Epithelial cell of prostate (primary cell): ENCODE data around the gene AGRP.
A peak's percentile ranks its signal among the peaks of the same experiment; 100 is the strongest.
"Not testable (repeated sequence)": the region's sequence is repeated elsewhere in the genome, so short reads cannot be mapped to it uniquely, and the experiment has no call there.

Experiments
- DNase-seq: peaks from one replicate; pipeline ENCODE4 v3.0.0-alpha.2; 2011; ENCODE audit warnings: low read depth, low spot score
- H3K27ac ChIP-seq: fragments of 450-650 bp; 2 replicates; pipeline ENCODE4 v1.5.1; 2017; ENCODE audit warnings: mild to moderate bottlenecking

Gene AGRP

DNA sequence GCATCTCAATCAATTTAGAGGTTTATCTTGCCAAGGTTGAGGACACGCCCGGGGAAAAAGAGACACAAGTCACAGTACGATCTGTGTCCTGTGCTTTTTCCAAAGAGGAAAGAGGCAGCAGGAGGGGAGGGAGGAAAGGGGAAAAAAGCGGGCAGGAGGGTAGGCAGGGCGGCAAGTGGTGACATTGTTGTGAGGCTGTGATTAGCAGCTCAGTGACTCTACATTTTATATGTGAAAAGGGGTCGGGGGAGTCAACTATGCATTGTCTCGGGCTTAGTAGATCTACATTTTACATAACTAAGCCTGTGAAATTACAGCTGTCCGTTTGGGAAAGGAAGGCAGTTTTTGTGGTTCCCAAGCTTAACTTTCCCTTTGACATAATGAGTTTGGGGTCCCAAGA lies 23.1 kb upstream of the AGRP start:
- no peak overlapping the region for H3K27ac ChIP-seq
- no peak for DNase-seq

DNA sequence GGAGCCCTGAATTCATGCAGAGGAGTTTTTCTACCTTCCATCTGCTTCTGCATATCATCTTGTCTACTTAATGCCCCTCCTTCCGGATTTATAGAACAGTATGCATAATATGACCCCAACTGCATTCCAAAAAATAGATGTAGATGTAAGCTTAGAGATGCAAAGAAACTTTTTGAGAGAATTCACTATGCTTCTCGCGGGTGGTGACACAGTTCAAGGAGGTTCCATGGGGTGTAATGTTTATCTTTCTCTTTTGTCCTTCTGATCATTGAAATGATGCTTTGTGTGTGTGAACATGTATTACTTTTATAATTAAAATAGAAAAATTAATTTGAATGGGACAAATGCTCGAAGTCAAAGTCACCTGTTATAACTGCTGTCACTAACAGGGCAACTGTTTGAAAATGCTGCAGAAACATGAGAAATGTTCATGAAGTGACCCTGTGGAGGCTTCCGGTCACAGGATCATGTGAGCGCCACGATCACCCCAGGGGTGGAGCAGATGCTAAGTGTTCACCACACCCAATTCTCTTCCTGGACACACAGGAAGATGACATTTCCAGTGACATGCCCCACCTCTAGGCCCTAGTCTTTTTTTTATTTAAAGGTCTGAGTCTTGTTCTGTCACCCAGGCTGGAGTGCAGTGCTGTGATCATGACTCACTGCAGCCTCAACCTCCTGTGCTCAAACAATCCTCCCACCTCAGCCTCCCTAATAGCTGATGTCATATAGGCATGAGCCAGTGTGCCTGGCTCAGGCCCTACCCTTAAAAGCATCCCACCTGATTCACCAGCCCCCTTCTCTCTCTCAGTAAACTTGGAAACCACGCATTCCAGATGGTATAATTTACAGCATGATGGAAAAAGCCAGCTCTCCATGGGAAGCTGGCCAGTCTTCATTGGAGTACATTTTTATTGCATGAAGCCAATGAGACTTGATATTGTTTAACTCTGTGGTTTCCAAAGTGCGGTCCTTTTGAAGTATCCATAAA lies 21.0 kb upstream of the AGRP start:
- no peak for DNase-seq
- H3K27ac ChIP-seq: peak overlapping the region; percentile 60

DNA sequence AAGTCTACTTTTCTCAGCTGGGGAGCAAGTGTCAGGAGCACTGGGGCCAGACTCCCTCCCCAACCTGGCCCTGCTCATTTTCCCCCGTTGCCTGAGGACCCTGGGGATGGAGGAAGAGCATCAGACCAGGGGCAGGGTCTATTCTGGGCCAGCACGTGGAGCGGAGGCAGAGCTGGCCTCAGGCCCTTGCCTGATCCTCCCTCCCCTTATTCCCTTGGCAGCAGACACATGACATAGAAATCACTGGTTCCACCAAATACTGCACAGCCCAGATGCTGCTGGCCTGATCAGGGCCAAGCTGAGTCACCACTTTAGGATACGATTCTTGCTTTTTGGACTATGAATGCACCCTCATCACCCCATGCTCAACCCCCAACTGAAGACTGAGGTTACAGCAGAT lies 15.8 kb upstream of the AGRP start:
- H3K27ac ChIP-seq: no peak overlapping the region
- no peak for DNase-seq

DNA sequence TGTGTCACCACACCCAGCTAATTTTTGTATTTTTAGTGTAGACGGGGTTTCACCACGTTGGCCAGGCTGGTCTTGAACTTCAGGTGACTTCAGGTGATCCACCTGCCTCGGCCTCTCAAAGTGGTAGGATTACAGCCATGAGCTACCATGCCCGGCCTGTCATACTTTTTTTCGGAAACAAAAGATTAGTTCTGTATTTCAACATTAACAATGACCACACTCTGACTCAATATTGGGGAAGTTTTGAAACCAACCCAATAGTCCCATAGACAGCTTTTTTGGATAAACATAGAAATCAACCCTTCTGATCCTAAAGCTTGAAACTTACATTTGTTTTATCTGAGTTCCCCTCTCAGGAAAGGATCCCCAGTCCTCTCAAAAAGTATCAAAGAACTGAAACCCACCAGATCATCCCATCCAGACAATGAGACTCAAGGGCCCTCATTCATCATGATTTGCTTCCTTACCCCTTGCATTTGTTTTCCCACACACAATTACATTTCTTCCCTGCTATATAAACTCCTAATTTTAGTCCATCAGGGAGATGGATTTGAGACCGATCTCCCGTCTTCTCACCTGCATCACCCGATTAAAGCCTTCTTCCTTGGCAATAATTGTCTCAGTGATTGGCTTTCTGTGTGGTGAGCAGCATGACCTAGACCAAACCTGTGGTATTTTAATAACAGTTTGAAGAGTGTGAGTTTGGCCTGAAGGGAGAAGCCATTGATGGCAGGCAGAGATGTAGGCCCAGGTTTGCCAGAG lies 7.2 kb upstream of the AGRP start:
- no peak overlapping the region for H3K27ac ChIP-seq
- DNase-seq: no peak

DNA sequence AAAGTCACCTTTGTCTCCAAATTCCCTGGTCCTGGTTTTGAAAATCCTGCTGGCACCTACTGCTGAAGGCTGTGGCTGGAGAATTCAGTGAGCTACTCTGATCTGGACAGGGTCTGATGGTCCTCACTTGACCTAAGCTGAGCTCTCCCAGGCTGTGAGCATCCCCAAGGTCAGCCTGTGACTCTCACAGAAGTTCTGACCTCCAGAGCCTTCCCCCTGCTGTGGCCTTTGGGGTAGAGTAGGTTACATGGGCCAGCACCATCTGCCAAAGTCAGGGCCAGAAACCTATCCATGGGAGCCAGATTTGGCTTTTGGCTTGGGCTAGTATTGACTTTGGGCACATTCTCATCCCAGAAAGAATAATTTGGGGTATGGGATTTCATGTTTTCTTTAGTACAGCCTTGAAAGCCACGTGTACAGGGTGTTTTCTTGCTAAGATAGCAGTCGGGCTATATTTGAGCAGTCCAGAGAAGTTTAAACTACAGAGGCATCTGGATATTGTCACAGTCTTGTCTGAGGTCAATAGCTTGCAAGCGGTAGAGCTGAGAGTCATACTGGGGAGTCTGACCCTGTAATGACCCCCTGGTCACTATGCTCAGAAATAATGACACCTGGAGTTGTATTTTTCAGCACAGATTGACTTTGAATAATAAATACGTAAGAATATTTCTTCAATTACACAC lies 6.2 kb upstream of the AGRP start:
- DNase-seq: no peak
- H3K27ac ChIP-seq: no peak overlapping the region

DNA sequence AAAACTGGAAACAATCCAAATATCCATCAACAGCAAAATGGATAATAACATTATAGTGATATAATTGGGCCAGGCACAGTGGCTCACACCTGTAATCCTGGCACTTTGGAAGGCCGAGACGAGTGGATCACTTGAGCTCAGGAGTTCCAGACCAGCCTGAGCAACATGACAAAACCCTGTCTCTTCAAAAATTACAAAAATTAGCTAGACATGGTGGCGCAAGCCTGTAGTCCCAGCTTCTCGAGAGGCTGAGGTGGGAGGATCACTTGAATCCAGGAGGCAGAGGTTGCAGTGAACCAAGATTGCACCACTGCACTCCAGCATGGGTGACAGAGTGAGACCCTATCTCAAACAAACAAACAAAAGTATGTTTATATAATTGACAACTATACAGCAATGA lies 4.2 kb upstream of the AGRP start:
- H3K27ac ChIP-seq, DNase-seq: not testable (repeated sequence)

DNA sequence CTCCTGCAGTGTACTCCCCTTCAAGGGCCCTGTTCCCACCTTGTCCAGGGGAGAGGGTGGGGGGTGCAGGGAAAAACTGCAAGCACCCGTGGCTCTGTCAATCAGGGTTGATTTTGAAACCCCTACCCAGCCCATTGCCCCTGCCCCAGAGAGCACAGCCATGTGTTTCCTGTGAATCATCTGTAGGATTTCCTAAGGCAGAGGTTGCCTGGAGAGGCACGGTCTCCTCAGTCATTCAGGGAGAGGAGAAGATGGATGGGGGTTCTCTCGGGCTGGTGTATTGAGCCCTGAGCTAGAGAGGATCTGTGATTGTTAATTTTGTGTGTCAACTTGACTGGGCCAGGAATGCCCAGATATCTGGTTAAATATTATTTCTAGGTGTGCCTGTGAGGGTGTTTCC lies 3.5 kb upstream of the AGRP start:
- H3K27ac ChIP-seq: no peak overlapping the region
- DNase-seq: no peak

DNA sequence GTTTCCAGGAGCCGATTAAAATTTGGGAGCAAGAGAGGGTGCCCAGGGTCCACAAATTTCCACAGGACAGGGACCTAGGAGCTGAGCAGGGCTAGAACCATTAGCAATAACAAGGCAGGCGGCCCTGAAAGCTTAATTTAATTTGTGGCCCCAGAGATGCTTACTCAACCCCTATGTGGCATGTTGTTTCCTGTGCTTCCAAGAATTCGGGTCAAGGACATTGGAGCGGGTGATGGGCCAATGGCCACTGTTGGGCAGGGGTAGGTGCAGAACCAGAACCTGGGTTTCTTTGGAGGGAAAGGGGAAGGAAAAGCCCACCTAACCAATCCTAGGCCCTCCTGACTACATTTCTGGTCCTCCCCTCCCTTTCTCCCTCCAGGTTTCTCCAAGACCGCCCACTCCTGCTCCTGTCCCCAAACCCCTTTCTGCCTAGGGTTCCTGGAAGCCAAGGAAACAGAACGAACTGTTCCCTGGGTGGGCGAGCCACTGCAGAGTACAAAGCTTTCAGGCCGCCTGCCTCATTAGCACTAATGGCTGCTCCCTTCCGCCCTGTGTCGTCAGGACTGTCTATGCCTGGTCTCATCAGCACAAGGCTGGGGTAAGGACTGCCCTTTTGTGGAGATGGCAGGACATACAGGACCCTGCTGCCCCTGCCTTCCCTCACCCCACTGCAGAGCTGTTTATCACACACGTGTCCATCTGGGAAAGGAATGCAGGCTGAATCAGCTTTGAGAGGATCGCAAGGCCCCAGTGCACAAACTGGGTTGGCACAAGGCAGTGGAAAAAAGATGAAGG lies 581 bp upstream of the AGRP start:
- H3K27ac ChIP-seq: no peak overlapping the region

DNA sequence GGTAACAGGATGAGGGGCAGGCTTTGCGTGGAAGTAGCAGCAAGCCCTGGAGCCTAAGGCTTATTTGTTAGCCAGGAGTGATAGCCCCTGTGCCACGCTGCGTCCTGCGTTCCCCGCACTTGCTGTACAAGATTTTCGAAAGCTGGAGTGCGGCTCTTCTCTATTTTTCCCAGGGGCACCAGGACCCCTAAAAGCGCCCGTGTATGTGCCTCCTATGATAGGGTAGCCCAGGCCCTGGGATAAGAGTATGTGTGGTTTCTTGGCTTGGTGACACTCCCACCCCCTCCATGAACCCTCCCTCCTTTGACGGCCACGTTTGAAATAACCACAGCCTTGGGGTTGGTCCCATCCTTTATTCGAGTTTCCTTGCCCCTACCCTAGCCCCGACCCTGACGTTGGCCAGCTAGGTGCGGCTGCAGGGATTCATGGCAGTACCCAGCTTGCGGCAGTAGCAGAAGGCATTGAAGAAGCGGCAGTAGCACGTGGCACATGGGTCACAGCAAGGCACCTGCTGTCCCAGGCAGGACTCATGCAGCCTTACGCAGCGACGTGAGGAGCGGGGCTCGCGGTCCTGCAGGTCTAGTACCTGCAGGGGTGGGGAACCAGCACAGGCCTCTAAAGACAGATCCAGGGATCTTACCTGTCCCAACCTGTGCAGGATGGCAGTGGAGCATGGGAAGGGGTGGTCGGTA lies 968 bp downstream of the AGRP start:
- peak overlapping the region; percentile 82 for H3K27ac ChIP-seq
- DNase-seq: no peak

More for the DNA sequence above, 581 bp upstream of the AGRP start:
- no peak for DNase-seq

DNA sequence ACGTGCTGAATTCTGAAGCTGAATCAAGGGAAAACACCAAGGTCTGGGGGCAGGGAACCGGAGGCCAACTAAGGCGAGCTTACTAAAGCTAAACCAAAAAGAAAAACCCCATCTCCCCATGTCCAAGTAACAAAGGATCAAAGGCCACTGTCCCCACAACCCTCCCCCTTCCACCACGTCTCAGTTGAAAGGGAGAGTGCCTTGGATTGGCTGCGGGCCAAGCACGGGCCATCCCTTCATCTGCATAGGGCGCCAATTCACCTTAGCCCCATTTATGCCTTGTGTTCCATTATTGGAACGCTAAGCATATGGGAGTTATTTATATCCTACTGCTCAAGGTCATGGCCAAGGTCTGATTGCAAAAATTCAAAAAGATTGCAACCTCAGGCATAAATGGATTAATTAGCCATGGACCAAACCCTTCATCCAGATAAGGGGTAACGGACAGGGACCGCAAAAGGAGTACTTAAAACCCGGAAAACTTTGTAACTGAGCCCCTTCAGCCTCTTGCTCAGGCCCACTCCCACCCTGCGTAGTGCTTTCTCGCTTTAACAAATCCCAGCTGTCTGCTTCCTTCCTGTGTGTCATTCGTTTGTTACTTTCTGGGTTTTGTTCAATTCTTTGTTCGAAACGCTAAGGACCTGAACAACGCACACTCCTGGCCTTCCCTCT lies 1.6 kb downstream of the AGRP start:
- peak overlapping the region; percentile 82 for H3K27ac ChIP-seq
- DNase-seq: no peak

DNA sequence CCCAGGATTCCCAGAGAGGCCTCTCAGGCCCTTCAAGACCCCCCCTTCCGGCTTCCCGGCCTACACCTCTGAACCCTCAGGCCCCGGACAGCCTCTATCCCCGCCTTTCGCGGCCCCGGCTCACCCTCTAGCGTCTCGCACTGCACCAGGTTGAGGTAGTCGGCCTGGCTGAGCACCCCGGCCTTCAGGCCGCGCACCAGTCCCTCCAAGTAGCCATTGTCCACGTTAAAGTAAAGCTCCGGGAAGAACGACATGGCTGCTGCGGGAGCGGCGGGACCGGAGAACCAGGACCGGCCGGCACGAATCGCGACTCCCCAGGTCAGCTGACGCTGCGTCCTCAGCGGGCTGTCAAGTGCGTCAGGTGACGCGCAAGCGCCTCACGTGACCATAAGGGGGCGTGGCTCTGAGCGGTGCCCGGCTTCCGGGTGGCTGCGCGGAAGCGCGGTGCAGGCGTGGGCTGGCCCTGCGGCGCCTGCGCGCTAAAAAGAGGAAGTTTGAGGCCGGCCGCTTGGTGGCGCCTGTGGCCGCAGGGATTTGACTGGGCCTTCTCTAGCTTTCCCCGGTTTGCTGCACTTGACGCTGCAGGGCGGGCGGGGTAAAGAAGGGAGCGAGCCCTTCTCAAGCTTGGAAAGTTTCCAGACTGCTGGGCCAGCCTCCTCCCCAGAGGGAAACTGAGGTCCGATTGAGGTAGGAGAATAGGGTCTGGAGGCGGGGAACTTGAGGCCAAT lies 2.4 kb downstream of the AGRP start, which contains the start of gene ATP6V0D1:
Gene ATP6V0D1 (minus strand): TSS at position 325 of the 728 bp plus-strand sequence. CDS start 71 bp downstream, at position 254.
- peak; percentile 82 for DNase-seq

DNA sequence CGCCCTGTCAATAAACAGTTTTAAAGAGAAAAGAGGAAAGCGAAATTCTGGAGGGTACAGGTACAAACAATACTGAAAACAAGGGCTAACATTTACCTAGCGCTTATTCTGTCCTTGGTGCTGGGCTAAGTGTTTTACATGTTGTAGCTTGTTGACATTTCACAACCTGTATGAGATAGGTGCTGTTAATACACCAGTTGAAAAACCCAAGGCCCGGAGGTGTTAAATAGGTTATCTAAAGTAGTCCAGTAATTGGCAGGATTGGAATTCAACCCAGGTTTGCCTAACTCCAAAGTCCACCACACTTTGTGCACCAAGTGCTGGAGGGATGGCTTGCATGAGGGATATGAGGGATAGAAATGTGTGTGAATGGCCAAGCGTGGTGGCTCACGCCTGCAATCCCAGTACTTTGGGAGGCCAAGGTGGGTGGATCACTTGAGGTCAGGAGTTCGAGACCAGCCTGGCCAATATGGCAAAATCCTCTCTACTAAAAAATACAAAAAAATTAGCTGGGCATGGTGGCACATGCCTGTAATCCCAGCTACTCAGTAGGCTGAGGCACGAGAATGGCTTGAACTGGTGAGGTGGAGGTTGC lies 5.3 kb downstream of the AGRP start:
- DNase-seq: no peak
- no peak overlapping the region for H3K27ac ChIP-seq

More for the DNA sequence above, 2.4 kb downstream of the AGRP start, which contains the start of gene ATP6V0D1:
- peak within 1 kb of the TSS; percentile 82 for H3K27ac ChIP-seq

DNA sequence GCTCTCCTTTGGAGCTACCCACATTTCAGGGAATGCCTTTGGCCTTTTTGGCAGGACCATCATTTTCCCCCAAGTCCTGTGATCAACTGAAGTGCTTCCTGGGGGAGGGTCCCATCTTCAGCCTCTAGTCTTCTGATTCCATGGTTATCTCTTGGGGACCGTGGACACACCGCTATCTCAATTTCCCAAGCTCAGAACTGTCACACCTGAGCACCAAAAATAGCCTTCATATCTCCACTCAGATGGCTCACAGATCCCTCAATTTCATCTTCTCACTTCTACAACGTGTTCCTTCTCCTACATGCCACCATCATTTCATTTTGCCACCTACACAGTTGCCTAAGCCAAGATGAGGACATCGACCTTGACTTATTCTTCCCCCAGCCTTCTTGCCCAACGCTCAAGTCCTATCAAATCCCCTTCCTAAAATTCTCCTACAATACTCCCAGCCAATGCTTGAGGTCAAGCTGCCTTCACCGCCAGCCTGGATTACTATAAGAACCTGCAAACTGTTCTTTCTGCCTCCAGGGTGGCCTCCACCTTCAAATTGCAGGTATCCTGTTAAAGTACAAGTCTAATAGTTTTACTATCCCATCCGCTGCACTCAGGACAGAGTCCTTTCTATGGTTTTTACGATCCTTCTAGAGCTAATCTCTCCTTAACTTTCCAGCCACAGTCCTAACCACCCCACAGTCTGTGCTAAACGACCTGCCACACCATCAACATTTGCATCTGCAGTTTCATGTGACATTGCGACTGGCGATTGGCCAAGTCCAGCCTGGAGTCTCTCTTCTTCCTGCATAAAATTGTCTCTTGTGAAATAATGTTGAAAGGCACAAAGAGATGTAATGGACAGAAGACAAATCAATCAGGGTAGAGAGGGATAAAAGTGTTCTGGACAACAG lies 8.5 kb downstream of the AGRP start:
- no peak for DNase-seq
- no peak overlapping the region for H3K27ac ChIP-seq

DNA sequence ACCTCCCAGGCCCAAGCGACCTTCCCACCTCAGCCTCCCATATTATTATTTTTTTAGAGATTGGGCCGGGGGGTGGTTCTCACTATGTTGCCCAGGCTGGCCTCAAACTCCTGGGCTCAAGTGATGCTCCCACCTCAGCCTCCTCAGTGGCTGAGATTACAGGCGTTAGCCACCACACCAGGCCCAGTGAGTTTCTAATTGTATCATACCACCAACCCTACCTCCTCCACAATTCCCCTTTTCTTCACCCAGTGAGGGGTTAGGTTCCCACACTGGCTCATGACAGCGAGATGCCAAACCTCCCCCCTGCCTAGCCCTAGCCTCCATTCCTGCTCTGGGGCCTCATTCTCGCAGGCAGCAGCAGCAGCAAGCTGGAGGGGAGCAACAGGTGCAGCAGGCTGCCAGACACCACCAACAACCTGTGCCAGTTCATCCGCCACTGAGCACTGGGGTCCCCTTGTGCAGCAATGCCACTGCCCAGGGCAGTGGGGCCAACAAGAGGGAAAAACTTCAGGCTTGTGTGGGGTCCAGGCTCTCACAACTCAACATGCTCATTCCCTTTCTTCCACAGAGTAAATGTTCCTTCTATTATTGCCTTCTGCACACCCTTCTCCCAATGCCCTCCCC lies 11.5 kb downstream of the AGRP start:
- no peak for DNase-seq
- H3K27ac ChIP-seq: no peak overlapping the region

DNA sequence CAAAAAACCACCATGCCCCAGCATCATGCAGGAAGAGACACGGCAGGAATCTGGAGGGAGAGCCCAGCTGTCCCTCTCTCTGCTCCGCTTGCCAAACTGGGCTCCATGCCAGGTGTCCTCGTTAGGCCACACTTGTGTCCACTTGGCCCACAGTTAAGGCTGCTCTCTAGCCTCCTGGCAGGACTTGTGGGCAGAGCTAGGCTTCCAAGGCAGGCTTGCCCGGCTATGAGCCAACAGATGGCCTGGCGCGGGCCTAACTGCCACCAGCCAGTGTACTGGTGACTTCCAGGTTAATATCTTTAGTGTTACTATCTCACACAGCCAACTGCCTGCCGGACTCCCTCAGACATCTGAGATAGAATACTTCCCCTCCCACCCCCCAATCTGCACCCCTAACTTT lies 13.0 kb downstream of the AGRP start:
- H3K27ac ChIP-seq: no peak overlapping the region
- DNase-seq: no peak

DNA sequence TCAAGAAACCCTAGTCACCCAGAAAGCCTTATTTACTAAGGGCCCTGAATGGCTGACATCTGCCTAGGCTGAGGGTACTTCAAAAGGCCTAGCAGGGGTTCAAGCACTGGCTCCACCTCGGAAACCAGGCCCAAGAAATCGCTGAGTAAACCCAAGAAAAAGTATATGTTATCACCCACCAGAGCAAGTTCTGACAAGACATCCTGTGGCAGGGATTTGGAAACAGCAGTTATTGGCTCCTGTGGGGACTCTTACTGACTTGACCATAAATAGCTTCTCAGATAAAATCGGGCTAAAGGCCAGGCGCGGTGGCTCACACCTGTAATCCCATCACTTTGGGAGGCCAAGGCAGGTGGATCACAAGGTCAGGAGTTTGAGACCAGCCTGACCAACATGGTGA lies 14.6 kb downstream of the AGRP start:
- no peak for DNase-seq
- peak overlapping the region; percentile 19 for H3K27ac ChIP-seq
